Measurements from ENCODE around the gene TMC5.
A peak's percentile ranks its signal among the peaks of the same experiment; 100 is the strongest.
"Not testable (repeated sequence)": the region's sequence is repeated elsewhere in the genome, so short reads cannot be mapped to it uniquely, and the experiment has no call there.

TMC5 gene, protein sequence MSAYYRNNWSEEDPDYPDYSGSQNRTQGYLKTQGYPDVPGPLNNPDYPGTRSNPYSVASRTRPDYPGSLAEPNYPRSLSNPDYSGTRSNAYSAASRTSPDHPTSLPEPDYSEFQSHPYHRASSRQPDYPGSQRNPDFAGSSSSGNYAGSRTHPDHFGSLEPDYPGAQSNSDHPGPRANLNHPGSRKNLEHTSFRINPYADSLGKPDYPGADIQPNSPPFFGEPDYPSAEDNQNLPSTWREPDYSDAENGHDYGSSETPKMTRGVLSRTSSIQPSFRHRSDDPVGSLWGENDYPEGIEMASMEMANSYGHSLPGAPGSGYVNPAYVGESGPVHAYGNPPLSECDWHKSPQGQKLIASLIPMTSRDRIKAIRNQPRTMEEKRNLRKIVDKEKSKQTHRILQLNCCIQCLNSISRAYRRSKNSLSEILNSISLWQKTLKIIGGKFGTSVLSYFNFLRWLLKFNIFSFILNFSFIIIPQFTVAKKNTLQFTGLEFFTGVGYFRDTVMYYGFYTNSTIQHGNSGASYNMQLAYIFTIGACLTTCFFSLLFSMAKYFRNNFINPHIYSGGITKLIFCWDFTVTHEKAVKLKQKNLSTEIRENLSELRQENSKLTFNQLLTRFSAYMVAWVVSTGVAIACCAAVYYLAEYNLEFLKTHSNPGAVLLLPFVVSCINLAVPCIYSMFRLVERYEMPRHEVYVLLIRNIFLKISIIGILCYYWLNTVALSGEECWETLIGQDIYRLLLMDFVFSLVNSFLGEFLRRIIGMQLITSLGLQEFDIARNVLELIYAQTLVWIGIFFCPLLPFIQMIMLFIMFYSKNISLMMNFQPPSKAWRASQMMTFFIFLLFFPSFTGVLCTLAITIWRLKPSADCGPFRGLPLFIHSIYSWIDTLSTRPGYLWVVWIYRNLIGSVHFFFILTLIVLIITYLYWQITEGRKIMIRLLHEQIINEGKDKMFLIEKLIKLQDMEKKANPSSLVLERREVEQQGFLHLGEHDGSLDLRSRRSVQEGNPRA

DNA sequence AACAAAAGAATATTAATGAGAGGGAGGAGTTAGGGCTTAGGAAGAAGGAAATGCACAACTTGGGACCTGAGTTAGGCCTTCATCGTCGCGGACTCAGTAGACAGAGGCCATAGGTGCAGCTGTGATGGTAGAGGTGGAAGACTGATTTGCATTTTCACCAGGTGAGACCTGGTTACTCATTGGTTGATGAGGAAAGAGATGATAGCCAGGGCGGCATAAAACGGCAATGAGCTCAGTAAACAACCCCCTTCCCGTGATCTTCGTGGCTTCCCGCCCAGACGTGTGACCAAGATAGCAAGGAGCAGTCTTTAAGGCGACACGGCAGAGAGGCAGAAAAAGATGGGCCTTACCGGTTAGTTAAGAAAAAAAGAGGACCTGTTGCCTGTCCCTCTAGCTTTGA, at the start of gene TMC5:
TSS of gene TMC5 (plus strand) at position 244 of the 400 bp plus-strand sequence. CDS start 22,156 bp downstream, outside the sequence.
- peaks cover 3% of the 10 kb centered on the region for H3K36me3 ChIP-seq (ENCODE audit: control insufficient read depth, insufficient read depth, low read length)
- H3K4me1 ChIP-seq (ENCODE audit: control insufficient read depth, insufficient read depth, low read length): peaks cover 31% of the 10 kb centered on the region
- no peaks in the 10 kb centered on the region for H3K27me3 ChIP-seq (ENCODE audit: control insufficient read depth, insufficient read depth, low read length)
- no peaks in the 10 kb centered on the region for H3K9me3 ChIP-seq (ENCODE audit: control insufficient read depth, low read length)
- peak within 1 kb of the TSS; percentile 64 for H3K4me3 ChIP-seq (ENCODE audit: low read length)
- peak within 1 kb of the TSS; percentile 89 for H3K9ac ChIP-seq (ENCODE audit: low read length)

DNA sequence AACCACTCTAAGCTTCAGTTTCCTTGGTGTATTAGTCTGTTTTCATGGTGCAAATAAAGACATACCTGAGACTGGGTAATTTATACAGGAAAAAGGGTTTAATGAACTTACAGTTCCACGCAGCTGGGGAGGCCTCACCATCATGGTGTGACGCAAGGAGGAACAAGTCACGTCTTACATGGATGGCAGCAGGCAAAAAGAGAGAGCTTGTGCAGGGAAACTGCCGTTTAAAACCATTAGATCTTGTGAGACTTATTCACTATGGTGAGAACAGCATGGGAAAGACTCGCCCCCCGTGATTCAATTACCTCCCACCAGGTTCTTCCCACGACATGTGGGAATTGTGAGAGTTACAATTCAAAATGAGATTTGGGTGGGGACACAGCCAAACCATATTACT, 45.1 kb upstream of the TMC5 start:
- not testable (repeated sequence) for H3K27me3 ChIP-seq (ENCODE audit: control insufficient read depth, insufficient read depth, low read length); H3K9me3 ChIP-seq (ENCODE audit: control insufficient read depth, low read length); H3K36me3 ChIP-seq (ENCODE audit: control insufficient read depth, insufficient read depth, low read length); H3K4me1 ChIP-seq (ENCODE audit: control insufficient read depth, insufficient read depth, low read length); H3K9ac ChIP-seq (ENCODE audit: low read length); H3K4me3 ChIP-seq (ENCODE audit: low read length)

DNA sequence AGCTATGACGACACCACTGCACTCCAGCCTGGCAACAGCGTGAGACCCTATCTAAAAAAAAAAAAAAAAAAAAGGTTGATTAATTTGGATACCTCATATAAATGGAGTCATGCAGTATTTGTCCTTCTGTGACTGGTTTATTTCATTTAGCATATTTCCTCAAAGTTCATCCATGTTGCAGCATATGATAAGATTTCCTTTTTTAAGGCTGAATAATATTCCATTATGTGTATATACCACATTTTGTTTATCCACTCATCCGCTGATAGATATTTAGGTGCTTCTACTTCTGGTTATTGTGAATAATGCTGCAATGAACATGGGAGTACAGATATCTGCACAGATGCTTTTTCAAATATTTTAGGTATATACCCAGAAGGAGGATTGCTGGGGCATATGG, 43.3 kb upstream of the TMC5 start:
- no peaks in the 10 kb centered on the region for H3K36me3 ChIP-seq (ENCODE audit: control insufficient read depth, insufficient read depth, low read length)
- no peaks in the 10 kb centered on the region for H3K4me1 ChIP-seq (ENCODE audit: control insufficient read depth, insufficient read depth, low read length)
- H3K9ac ChIP-seq (ENCODE audit: low read length): no peak overlapping the region
- no peak overlapping the region for H3K4me3 ChIP-seq (ENCODE audit: low read length)
- no peaks in the 10 kb centered on the region for H3K9me3 ChIP-seq (ENCODE audit: control insufficient read depth, low read length)
- no peaks in the 10 kb centered on the region for H3K27me3 ChIP-seq (ENCODE audit: control insufficient read depth, insufficient read depth, low read length)

DNA sequence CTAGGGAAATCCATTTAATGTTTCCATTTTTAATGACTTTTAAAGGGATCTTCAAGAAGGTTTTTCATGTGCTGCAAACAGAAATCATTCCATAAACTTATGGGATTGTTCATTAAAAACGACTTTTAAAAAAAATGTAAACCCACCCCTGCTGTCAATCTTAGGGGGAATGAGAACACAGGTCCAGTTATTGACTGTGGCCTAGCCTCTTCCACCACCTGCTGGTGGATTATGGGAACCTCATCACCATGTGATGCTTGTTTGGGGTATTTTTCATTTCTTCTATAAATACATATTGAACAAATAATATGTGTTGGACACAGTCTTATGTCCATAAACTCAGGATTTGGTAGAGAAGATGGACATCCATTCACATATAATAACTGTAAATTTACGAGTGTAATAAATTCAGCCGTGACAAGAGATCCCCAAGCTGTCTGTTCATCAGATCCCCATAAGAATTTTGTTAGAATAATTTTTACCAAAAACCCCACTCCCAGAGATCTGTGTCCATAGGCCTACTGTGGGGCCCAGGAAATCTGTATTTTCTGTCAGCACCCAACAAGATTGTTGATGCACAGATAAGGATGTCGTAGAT, 42.0 kb upstream of the TMC5 start:
- H3K36me3 ChIP-seq (ENCODE audit: control insufficient read depth, insufficient read depth, low read length): no peaks in the 10 kb centered on the region
- H3K4me1 ChIP-seq (ENCODE audit: control insufficient read depth, insufficient read depth, low read length): peaks cover 7% of the 10 kb centered on the region
- H3K9me3 ChIP-seq (ENCODE audit: control insufficient read depth, low read length): no peaks in the 10 kb centered on the region
- no peaks in the 10 kb centered on the region for H3K27me3 ChIP-seq (ENCODE audit: control insufficient read depth, insufficient read depth, low read length)
- no peak overlapping the region for H3K9ac ChIP-seq (ENCODE audit: low read length)
- H3K4me3 ChIP-seq (ENCODE audit: low read length): no peak overlapping the region

DNA sequence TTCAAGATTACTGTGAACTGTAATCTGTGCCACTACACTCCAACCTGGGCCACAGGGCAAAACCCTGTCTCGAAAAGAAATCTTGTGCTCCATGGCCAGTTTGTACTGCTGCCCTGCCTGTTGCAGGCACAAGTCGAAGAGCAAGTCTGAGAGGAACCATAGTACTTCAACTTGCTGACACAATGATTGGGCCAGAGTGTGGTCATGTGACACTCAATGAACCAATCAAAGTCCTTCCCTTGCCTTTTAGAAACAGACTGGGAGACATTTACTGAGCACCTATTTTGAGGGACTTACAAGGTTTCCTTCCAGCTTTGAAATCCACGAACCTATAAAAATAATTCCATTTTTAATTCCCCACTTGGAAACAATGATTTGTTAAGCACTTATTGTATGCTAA, 39.8 kb upstream of the TMC5 start:
- no peaks in the 10 kb centered on the region for H3K27me3 ChIP-seq (ENCODE audit: control insufficient read depth, insufficient read depth, low read length)
- H3K9me3 ChIP-seq (ENCODE audit: control insufficient read depth, low read length): no peaks in the 10 kb centered on the region
- peaks cover 15% of the 10 kb centered on the region for H3K4me1 ChIP-seq (ENCODE audit: control insufficient read depth, insufficient read depth, low read length)
- H3K4me3 ChIP-seq (ENCODE audit: low read length): no peak overlapping the region
- H3K36me3 ChIP-seq (ENCODE audit: control insufficient read depth, insufficient read depth, low read length): no peaks in the 10 kb centered on the region
- no peak overlapping the region for H3K9ac ChIP-seq (ENCODE audit: low read length)

DNA sequence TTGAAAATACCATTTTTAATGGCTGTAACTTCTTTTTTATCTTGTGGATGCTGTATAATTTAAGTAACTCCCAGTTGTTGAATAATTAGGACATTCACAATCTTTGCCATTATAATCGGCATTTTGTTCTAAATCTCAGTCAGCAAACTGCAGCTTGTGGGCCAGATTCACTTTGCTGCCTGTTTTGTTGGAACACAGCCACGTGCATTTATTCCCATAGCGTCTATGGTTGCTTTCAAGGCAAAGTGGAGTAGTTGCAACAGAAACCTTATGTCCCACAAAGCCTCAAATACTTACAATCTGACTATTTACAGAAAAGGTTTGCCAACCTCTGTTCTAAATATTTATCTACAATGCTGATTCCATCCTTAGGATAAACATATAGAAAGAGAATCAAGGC, 39.2 kb upstream of the TMC5 start:
- Histone ChIP-seq H3K27me3 (ENCODE audit: control insufficient read depth, insufficient read depth, low read length) (no peaks in the 10 kb centered on the region), H3K4me3 (ENCODE audit: low read length) (no peak overlapping the region), H3K36me3 (ENCODE audit: control insufficient read depth, insufficient read depth, low read length) (no peaks in the 10 kb centered on the region), H3K9ac (ENCODE audit: low read length) (no peak overlapping the region), H3K9me3 (ENCODE audit: control insufficient read depth, low read length) (no peaks in the 10 kb centered on the region), H3K4me1 (ENCODE audit: control insufficient read depth, insufficient read depth, low read length) (peaks cover 15% of the 10 kb centered on the region)

DNA sequence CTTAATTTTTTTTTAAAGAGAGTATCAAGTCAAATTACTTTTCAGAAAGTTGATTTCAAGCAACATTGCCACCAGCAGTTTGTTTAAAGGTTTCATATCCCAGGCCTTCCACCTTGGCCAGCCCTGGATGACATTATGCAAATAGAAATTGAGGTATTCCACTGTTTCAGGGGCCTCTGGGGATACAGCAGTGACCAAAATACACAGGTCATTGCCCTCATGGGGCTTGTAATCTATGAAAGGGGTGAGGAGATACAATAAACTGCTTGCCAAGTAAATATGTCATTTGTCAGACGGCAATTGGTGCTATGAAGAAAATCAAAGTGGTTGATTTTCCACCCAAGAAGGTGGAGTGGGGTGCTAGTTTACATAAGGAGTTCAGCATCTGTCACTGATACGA, 37.8 kb upstream of the TMC5 start:
- no peak overlapping the region for H3K4me3 ChIP-seq (ENCODE audit: low read length)
- no peaks in the 10 kb centered on the region for H3K36me3 ChIP-seq (ENCODE audit: control insufficient read depth, insufficient read depth, low read length)
- no peaks in the 10 kb centered on the region for H3K27me3 ChIP-seq (ENCODE audit: control insufficient read depth, insufficient read depth, low read length)
- H3K9me3 ChIP-seq (ENCODE audit: control insufficient read depth, low read length): no peaks in the 10 kb centered on the region
- H3K9ac ChIP-seq (ENCODE audit: low read length): no peak overlapping the region
- H3K4me1 ChIP-seq (ENCODE audit: control insufficient read depth, insufficient read depth, low read length): peaks cover 15% of the 10 kb centered on the region

DNA sequence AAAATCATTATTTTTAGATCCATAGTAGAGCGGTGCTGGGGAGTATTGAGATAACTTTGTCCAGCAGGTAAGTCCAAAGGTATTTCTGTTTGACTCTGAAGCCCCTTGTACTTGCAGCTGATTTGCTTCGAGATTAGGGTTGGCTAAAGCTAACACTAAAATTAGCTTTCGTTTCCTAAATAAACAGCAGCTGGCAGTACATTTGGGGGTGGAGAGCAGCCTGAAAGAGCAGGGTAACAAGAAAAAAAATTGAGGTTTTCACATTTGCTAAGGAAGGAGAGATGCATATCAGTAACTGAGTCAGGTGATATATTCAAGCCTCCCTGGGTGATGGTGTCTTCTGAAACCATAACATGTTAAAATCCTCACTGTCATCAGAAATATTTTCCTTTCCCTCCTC, 37.4 kb upstream of the TMC5 start:
- H3K27me3 ChIP-seq (ENCODE audit: control insufficient read depth, insufficient read depth, low read length): no peaks in the 10 kb centered on the region
- peaks cover 15% of the 10 kb centered on the region for H3K4me1 ChIP-seq (ENCODE audit: control insufficient read depth, insufficient read depth, low read length)
- H3K36me3 ChIP-seq (ENCODE audit: control insufficient read depth, insufficient read depth, low read length): no peaks in the 10 kb centered on the region
- H3K9me3 ChIP-seq (ENCODE audit: control insufficient read depth, low read length): no peaks in the 10 kb centered on the region
- H3K9ac ChIP-seq (ENCODE audit: low read length): no peak overlapping the region
- H3K4me3 ChIP-seq (ENCODE audit: low read length): no peak overlapping the region

DNA sequence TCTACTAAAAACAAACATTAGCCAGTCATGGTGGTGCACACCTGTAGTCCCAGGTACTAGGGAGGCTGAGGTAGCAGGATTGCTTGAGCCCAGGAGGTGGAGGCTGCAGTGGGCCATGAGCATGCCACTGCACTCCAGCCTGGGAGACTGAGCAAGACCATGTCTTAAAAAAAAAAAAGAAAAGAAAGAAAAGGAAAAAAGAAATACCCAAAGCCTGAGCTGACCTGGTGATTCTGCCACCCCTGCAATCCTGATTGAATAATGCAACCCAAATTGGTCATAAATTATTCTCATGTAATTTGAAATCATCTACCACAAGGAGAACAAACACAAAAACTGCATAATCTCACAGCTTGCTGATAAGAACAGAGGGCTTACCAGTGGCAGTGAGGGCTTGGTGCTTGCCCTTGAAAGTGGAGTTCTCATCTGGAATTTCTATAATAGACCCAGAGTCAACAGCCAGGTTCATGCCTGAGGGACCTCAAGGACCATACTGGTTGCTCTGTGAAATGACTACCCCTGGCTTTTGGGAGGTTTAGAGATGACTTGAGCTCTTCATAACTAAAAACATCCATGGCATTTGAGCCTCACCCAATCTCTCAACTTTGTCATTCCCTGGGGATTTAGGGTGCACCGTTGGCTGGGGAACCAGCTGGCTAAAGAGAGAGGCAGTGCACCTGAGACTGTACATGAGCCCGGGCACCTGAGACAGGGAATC, 35.4 kb upstream of the TMC5 start:
- Histone ChIP-seq H3K4me3 (ENCODE audit: low read length) (no peak overlapping the region), H3K9ac (ENCODE audit: low read length) (no peak overlapping the region), H3K4me1 (ENCODE audit: control insufficient read depth, insufficient read depth, low read length) (peaks cover 15% of the 10 kb centered on the region), H3K36me3 (ENCODE audit: control insufficient read depth, insufficient read depth, low read length) (no peaks in the 10 kb centered on the region), H3K9me3 (ENCODE audit: control insufficient read depth, low read length) (no peaks in the 10 kb centered on the region), H3K27me3 (ENCODE audit: control insufficient read depth, insufficient read depth, low read length) (no peaks in the 10 kb centered on the region)

DNA sequence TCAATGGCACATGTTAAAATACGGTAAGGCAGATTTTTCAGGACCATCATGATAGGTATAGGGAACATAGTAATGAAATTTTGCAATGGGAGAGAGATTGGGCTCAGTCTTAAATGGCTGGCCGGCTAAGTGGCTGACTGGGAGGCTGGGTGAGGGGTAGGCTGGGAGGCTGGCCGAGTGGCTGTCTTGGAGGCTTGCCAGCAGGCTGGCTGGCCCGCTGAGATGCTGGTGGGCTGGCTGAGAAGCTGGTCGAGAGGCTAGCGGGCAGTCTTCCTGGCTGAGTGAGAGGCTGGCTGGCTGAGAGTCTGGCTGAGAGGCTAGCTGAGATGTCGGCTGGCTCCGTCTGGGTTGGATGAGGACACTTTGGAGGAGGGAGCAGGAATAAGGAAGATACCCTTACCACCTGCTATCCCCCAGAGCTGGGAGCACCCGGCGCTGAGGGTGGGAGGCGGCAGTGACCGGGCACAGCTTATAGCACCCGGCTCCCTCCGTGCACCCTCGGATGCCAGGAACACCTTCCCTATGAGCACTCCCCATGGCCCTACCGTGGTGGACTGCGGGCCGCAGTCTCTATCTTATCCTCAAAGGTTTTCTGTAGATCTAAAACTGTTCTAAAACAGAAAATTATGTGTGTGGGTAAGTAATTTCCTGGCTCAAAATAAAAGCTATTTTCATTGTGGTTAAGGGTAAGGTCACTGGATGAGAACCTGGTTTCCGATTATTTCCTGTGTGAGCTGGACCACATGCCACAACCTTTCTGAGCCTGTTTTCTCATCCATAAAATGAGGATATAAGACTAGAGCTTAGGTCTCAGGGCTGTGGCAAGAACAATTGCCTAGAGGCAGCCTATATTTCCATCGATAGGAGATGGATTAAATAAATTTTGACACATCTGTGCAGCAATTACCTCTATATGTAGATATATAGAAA, 34.5 kb upstream of the TMC5 start:
- H3K27me3 ChIP-seq (ENCODE audit: control insufficient read depth, insufficient read depth, low read length): no peaks in the 10 kb centered on the region
- H3K4me1 ChIP-seq (ENCODE audit: control insufficient read depth, insufficient read depth, low read length): peaks cover 15% of the 10 kb centered on the region
- H3K9ac ChIP-seq (ENCODE audit: low read length): no peak overlapping the region
- no peaks in the 10 kb centered on the region for H3K9me3 ChIP-seq (ENCODE audit: control insufficient read depth, low read length)
- H3K36me3 ChIP-seq (ENCODE audit: control insufficient read depth, insufficient read depth, low read length): no peaks in the 10 kb centered on the region
- H3K4me3 ChIP-seq (ENCODE audit: low read length): no peak overlapping the region

DNA sequence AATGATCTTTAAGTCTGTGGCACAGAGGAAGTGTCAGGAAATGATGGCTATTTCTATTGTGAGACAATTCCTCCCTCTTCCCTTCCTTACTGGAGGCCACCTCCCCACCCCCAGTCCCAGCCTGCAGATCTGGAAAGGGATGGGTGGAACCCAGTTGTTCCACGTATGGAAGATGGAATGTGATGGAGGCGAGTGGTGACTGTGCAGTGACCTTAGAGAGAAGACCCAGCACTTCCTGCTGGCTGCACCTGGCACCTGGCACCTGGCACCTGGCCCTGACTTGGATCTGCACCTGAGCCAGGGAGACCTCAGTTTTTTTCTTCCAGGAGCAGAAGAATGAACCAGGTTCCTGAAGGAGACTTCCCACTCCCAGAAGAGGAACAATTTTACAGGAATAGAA, 33.0 kb upstream of the TMC5 start:
- Histone ChIP-seq H3K4me1 (ENCODE audit: control insufficient read depth, insufficient read depth, low read length) (peaks cover 19% of the 10 kb centered on the region), H3K4me3 (ENCODE audit: low read length) (no peak overlapping the region), H3K36me3 (ENCODE audit: control insufficient read depth, insufficient read depth, low read length) (no peaks in the 10 kb centered on the region), H3K9ac (ENCODE audit: low read length) (no peak overlapping the region), H3K9me3 (ENCODE audit: control insufficient read depth, low read length) (no peaks in the 10 kb centered on the region), H3K27me3 (ENCODE audit: control insufficient read depth, insufficient read depth, low read length) (no peaks in the 10 kb centered on the region)
